ENCODE measurements around the gene RRAS. TPM values are rescaled to one million over a fixed set of nuclear protein-coding genes. Genes with fewer than 3 reads are reported as not detected.

The RRAS gene
- total and polyA plus RNA-seq, 4 experiments from 2014 or later, result 12.0 to 32.1 (median 20.7) TPM

- H3K4me3 Mint-ChIP-seq, result peak overlapping the region; percentile 81 to 95 (median 93)
- no peaks in the 10 kb centered on the region for H3K9me3 ChIP-seq (ENCODE audit: control insufficient read depth in 1 of 2, low read length in 2 of 2)
- H3K27me3 ChIP-seq (ENCODE audit: insufficient read depth, low read length), result no peaks in the 10 kb centered on the region
- peaks cover 21 to 48% (median 31%) of the 10 kb centered on the region in 4 donors for H3K4me1 Mint-ChIP-seq
- ChIA-PET POLR2A (ENCODE audit: partially characterized antibody) (interaction anchor here (0.8 to 7.9 kb wide), 14 partner anchors 12 to 1140 kb away, joined by 3 to 116 read pairs (median 5); partner anchors contain the start of genes ALDH16A1, BCL2L12, IRF3 and NOSIP), CTCF (ENCODE audit: partially characterized antibody) (interaction anchor here (1.5 to 2.7 kb wide), 3 partner anchors 12 to 84 kb away, joined by 5 to 12 read pairs (median 11); partner anchors contain the start of genes NOSIP, PRMT1 and PRRG2)
- H3K27me3 Mint-ChIP-seq, result no peaks in the 10 kb centered on the region
- peak overlapping the region; percentile 84 to 98 (median 93) for H3K27ac Mint-ChIP-seq
- H3K9me3 Mint-ChIP-seq, result no peaks in the 10 kb centered on the region
- H3K4me3 ChIP-seq (ENCODE audit: low read length in 2 of 2), result peak overlapping the region; percentile 74 to 77
- intact Hi-C loops (cut with micrococcal nuclease), result loop anchor here (2.0 to 5.0 kb wide), 2 partner anchors 175 to 285 kb away; partner anchors contain the start of genes AKT1S1, AP2A1 and TBC1D17
- peaks cover 23% of the 10 kb centered on the region for H3K4me1 ChIP-seq (ENCODE audit: insufficient read depth, low read length)
- peak; percentile 41 to 61 (median 50) for DNase-seq
- peaks cover 16% of the 10 kb centered on the region for H3K36me3 ChIP-seq (ENCODE audit: insufficient read depth, low read length)
- peak overlapping the region; percentile 62 for H3K27ac ChIP-seq (ENCODE audit: low read depth, low read length)
- peaks cover 6 to 30% of the 10 kb centered on the region in 2 donors for H3K36me3 Mint-ChIP-seq
Observed at GRCh38 chr19:49591731-49592485, 48.0 kb downstream of the RRAS start.

GRCh38 chr19:49590971-49591730 lies 48.8 kb downstream of the RRAS start, which contains the start of gene PRR12:
Gene PRR12, plus strand, starts transcription at chr19:49591182. Its CDS starts 473 bp downstream, at chr19:49591655.
- Histone ChIP-seq H3K27ac (ENCODE audit: low read depth, low read length) (peak within 1 kb of the TSS; percentile 74), H3K27me3 (ENCODE audit: insufficient read depth, low read length) (no peaks in the 10 kb centered on the region), H3K36me3 (ENCODE audit: insufficient read depth, low read length) (peaks cover 14% of the 10 kb centered on the region), H3K4me1 (ENCODE audit: insufficient read depth, low read length) (peaks cover 23% of the 10 kb centered on the region), H3K9me3 (ENCODE audit: control insufficient read depth in 1 of 2, low read length in 2 of 2) (no peaks in the 10 kb centered on the region), H3K4me3 (ENCODE audit: low read length in 2 of 2) (peak within 1 kb of the TSS; percentile 77 to 95)
- Mint-ChIP-seq H3K9me3 (no peaks in the 10 kb centered on the region), H3K36me3 (peaks cover 6 to 30% of the 10 kb centered on the region in 2 donors), H3K4me3 (peak within 1 kb of the TSS; percentile 81 to 95 (median 93)), H3K27me3 (no peaks in the 10 kb centered on the region), H3K27ac (peak within 1 kb of the TSS; percentile 84 to 98 (median 95)), H3K4me1 (peaks cover 21 to 48% (median 31%) of the 10 kb centered on the region in 4 donors)
- ChIA-PET POLR2A (ENCODE audit: partially characterized antibody) (interaction anchor here (0.7 to 7.9 kb wide), 26 partner anchors 11 to 1140 kb away, joined by 3 to 116 read pairs (median 4); partner anchors contain the start of genes ALDH16A1, BCL2L12, IRF3 and NOSIP), CTCF (ENCODE audit: partially characterized antibody) (interaction anchor here (0.5 to 2.7 kb wide), 6 partner anchors 11 to 120 kb away, joined by 3 to 12 read pairs (median 6); partner anchors contain the start of genes NOSIP, PRMT1, PRRG2 and RRAS)
- peak; percentile 76 to 86 (median 77) for DNase-seq
- intact Hi-C loops (cut with micrococcal nuclease), result loop anchor here (1.0 to 5.0 kb wide), 6 partner anchors 11 to 286 kb away; partner anchors contain the start of genes AKT1S1, AP2A1, BCL2L12 and IRF3

DNA sequence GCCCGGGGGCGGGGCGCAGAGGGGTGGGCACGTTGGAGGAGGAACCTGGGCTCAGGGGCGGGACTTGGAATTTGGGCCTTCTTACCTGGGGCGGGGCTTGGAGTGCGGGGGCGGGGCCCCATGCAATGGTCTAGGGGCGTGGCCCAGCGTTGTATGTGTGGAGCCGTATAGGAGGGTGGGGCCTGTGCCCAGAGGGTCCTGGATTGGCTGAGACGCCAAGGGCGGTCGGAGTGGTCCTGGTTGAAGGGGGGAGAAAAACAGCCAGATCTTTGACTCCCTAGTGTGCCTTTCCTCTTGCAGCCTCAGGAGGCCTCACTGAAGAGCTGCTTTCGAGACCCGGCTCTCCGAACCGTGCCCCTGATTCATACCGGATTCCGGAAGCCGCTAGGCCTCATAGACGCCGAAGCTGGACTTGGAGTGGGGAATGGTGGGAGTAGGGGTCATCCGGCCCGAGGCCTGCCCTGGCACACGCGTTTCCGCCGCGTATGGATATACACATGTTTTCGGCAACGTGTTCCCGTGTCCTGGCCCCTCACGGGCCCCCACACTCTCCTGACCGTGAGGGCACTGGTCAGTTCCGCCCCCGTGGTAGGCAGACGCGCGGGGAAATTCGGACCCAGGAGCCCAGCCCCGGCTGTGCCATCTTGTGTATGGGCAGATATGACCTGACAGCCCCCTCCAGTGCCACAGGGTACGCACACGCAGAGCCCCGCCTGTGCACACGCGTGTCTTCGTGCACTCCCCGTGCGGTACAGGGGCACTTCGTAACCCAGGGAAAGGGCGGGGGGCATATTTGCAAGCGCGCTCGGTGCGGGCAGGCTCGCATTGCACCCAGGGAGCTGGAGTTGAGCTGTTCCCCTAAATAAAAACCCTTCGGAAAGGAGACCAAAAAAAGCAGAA lies 49.6 kb downstream of the RRAS start:
- POLR2A ChIA-PET (ENCODE audit: partially characterized antibody), result interaction anchor here (0.6 to 7.9 kb wide), 24 partner anchors 10 to 624 kb away, joined by 3 to 116 read pairs (median 4); partner anchors contain the start of genes BCL2L12, FTL, IRF3 and NOSIP

GRCh38 chr19:49589502-49589905 lies 50.4 kb downstream of the RRAS start:
- Histone ChIP-seq H3K27ac (ENCODE audit: low read depth, low read length) (no peak overlapping the region), H3K36me3 (ENCODE audit: insufficient read depth, low read length) (peaks cover 9% of the 10 kb centered on the region), H3K27me3 (ENCODE audit: insufficient read depth, low read length) (no peaks in the 10 kb centered on the region), H3K4me3 (ENCODE audit: low read length in 2 of 2) (no peak overlapping the region), H3K9me3 (ENCODE audit: control insufficient read depth in 1 of 2, low read length in 2 of 2) (no peaks in the 10 kb centered on the region), H3K4me1 (ENCODE audit: insufficient read depth, low read length) (peaks cover 23% of the 10 kb centered on the region)
- intact Hi-C loops (cut with micrococcal nuclease), result no loop called here
- no peaks in the 10 kb centered on the region for H3K9me3 Mint-ChIP-seq
- H3K4me3 Mint-ChIP-seq, result peak overlapping the region in 1 of 8 donors; percentile 72
- peaks cover 21 to 48% (median 30%) of the 10 kb centered on the region in 4 donors for H3K4me1 Mint-ChIP-seq
- CTCF ChIA-PET (ENCODE audit: partially characterized antibody), result interaction anchor here (0.7 to 1.5 kb wide), 3 partner anchors 9 to 475 kb away, joined by 3 to 5 read pairs (median 3); partner anchors contain the start of genes LIN7B, NOSIP and PRRG2
- H3K36me3 Mint-ChIP-seq, result peaks cover 6 to 25% of the 10 kb centered on the region in 2 donors
- POLR2A ChIA-PET (ENCODE audit: partially characterized antibody), result interaction anchor here (0.7 to 7.9 kb wide), 17 partner anchors 10 to 624 kb away, joined by 3 to 116 read pairs (median 6); partner anchors contain the start of genes BCL2L12, FTL, IRF3 and NOSIP
- H3K27ac Mint-ChIP-seq, result peak overlapping the region; percentile 84 to 97 (median 92)
- no peaks in the 10 kb centered on the region for H3K27me3 Mint-ChIP-seq
- DNase-seq, result peak in 2 of 5 donors; percentile 40 to 50

More for the DNA sequence above, 49.6 kb downstream of the RRAS start:
- intact Hi-C loops (cut with micrococcal nuclease), result loop anchor here (1.0 to 5.0 kb wide), 6 partner anchors 10 to 286 kb away; partner anchors contain the start of genes AKT1S1, AP2A1, BCL2L12 and IRF3
- Mint-ChIP-seq H3K4me3 (peak overlapping the region; percentile 81 to 95 (median 93)), H3K27me3 (no peaks in the 10 kb centered on the region), H3K27ac (peak overlapping the region; percentile 84 to 97 (median 94)), H3K4me1 (peaks cover 21 to 48% (median 31%) of the 10 kb centered on the region in 4 donors), H3K9me3 (no peaks in the 10 kb centered on the region), H3K36me3 (peaks cover 6 to 27% of the 10 kb centered on the region in 2 donors)
- peak overlapping the region; percentile 68 to 95 for H3K4me3 ChIP-seq (ENCODE audit: low read length in 2 of 2)
- H3K27me3 ChIP-seq (ENCODE audit: insufficient read depth, low read length), result no peaks in the 10 kb centered on the region
- DNase-seq, result peak; percentile 94 to 96 (median 95)
- no peaks in the 10 kb centered on the region for H3K9me3 ChIP-seq (ENCODE audit: control insufficient read depth in 1 of 2, low read length in 2 of 2)
- peak overlapping the region; percentile 74 for H3K27ac ChIP-seq (ENCODE audit: low read depth, low read length)
- H3K36me3 ChIP-seq (ENCODE audit: insufficient read depth, low read length), result peaks cover 12% of the 10 kb centered on the region
- CTCF ChIA-PET (ENCODE audit: partially characterized antibody), result interaction anchor here (0.5 to 2.0 kb wide), 6 partner anchors 10 to 120 kb away, joined by 3 to 12 read pairs (median 5); partner anchors contain the start of genes NOSIP, PRMT1, PRRG2 and RRAS
- H3K4me1 ChIP-seq (ENCODE audit: insufficient read depth, low read length), result peaks cover 23% of the 10 kb centered on the region

DNA sequence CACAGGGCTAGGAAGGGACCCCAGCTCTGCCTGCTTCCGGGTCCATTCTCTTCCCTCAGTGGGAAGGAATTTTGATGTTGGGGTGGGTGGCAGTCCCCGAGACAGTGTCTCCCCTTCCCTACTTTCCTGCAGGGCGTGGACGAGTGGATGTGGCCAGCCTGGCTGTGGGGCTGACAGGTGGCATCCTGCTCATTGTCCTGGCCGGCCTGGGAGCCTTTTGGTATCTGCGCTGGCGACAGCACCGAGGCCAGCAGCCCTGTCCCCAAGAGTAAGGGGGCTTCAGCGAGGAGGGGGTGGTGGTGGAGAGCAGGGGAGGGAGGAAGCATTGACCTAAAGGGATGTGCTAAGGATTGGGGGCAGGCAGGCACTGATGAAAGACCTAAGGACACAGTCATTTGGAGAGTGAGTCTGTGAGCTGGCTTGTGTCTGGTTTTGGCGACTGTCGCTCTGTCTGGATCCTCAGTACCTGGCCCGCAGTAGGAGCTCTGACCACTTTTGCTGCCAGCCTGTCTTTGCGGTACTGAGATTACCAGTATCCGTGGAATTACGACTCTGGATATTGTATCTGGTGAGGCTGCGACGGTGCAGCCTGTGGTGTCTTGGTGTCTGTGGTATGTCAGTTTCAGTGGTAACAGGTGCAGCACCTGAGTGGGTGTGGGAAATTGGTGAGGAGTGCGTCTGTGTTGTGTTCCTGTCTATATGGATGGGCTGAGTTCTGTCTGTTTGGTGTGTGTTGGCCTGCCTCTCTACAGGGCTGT lies 51.4 kb downstream of the RRAS start:
- H3K4me3 ChIP-seq (ENCODE audit: low read length in 2 of 2), result no peak overlapping the region
- peaks cover 3 to 17% of the 10 kb centered on the region in 2 donors for H3K36me3 Mint-ChIP-seq
- H3K36me3 ChIP-seq (ENCODE audit: insufficient read depth, low read length), result no peaks in the 10 kb centered on the region
- peak; percentile 33 to 78 (median 48) for DNase-seq
- H3K4me1 Mint-ChIP-seq, result peaks cover 15 to 40% (median 22%) of the 10 kb centered on the region in 4 donors
- no peak overlapping the region for H3K27ac ChIP-seq (ENCODE audit: low read depth, low read length)
- no peaks in the 10 kb centered on the region for H3K9me3 ChIP-seq (ENCODE audit: control insufficient read depth in 1 of 2, low read length in 2 of 2)
- H3K27ac Mint-ChIP-seq, result peak overlapping the region; percentile 28 to 92 (median 63)
- no peaks in the 10 kb centered on the region for H3K27me3 Mint-ChIP-seq
- intact Hi-C loops (cut with micrococcal nuclease), result no loop called here
- peak overlapping the region in 2 of 8 donors; percentile 5 to 34 for H3K4me3 Mint-ChIP-seq
- ChIA-PET POLR2A (ENCODE audit: partially characterized antibody) (interaction anchor here (2.3 to 7.9 kb wide), 5 partner anchors 9 to 88 kb away, joined by 7 to 116 read pairs (median 38); partner anchors contain the start of genes BCL2L12, IRF3, NOSIP and PRMT1), CTCF (ENCODE audit: partially characterized antibody) (interaction anchor here (0.7 to 0.9 kb wide), 2 partner anchors 86 to 474 kb away, joined by 3 read pairs; partner anchors contain the start of gene LIN7B)
- no peaks in the 10 kb centered on the region for H3K27me3 ChIP-seq (ENCODE audit: insufficient read depth, low read length)
- H3K4me1 ChIP-seq (ENCODE audit: insufficient read depth, low read length), result peaks cover 14% of the 10 kb centered on the region
- H3K9me3 Mint-ChIP-seq, result no peaks in the 10 kb centered on the region

All from CD4-positive, alpha-beta memory T cell (primary cell).